Esophagus (tissue), 2 donors: Measurements from ENCODE around the gene NOTCH1. TPM values are rescaled to one million over a fixed set of nuclear protein-coding genes. Genes with fewer than 3 reads are reported as not detected.

Experiments used
- H3K27ac ChIP-seq, 2 donors: one replicate each; pipeline ENCODE4 v1.5.1; 2013; ENCODE audit warnings: low read depth in 2 of 2, mild to moderate bottlenecking in 2 of 2, inconsistent platforms in 1 of 2, low read length in 1 of 2, moderate library complexity in 1 of 2
- H3K27me3 ChIP-seq, 2 donors: one replicate each; pipeline ENCODE4 v1.6.1; 2013; ENCODE audit warnings: low read length in 2 of 2, control low read depth in 1 of 2, mild to moderate bottlenecking in 1 of 2; ENCODE audit not compliant: insufficient read depth in 2 of 2, control insufficient read depth in 1 of 2
- H3K36me3 ChIP-seq, 2 donors: one replicate each; pipeline ENCODE4 v1.6.1; 2013; ENCODE audit warnings: low read length in 1 of 2; ENCODE audit not compliant: control insufficient read depth in 2 of 2, insufficient read depth in 2 of 2
- H3K4me1 ChIP-seq, 2 donors: one replicate each; pipeline ENCODE4 v1.6.1; 2013; ENCODE audit warnings: low read length in 1 of 2; ENCODE audit not compliant: control insufficient read depth in 2 of 2, insufficient read depth in 2 of 2
- H3K4me3 ChIP-seq, 2 donors: one replicate each; pipeline ENCODE4 v1.5.1; 2013; ENCODE audit warnings: low read length in 2 of 2, mild to moderate bottlenecking in 2 of 2, low read depth in 1 of 2, moderate library complexity in 1 of 2
- H3K9me3 ChIP-seq, 2 donors: one replicate each; pipeline ENCODE4 v1.6.1; 2013; ENCODE audit warnings: mild to moderate bottlenecking in 2 of 2, low read depth in 1 of 2, low read length in 1 of 2, moderate library complexity in 1 of 2; ENCODE audit not compliant: control insufficient read depth in 2 of 2, insufficient read depth in 1 of 2
- WGBS, 2 donors: extraction: QIAGEN DNeasy Blood & Tissue Kit; methylation state at CpG; one replicate each; pipeline ENCODE4 v1.1.7; 2013; 5-methylcytosine and 5-hydroxymethylcytosine counted together
- polyA plus RNA-seq, 2 donors: library from polyadenylated mRNA; stranded (reverse); fragments of 200-250 nt; gene quantifications; one replicate each; pipeline ENCODE4 v1.2.3, GENCODE V29; 2013
- donor health status: healthy with polysubstance abuse.
- donor health status: Bipolar disorder and iron deficiency.

The NOTCH1 gene
- polyA plus RNA-seq, 2 donors, result 9.6 to 19.8 TPM

DNA sequence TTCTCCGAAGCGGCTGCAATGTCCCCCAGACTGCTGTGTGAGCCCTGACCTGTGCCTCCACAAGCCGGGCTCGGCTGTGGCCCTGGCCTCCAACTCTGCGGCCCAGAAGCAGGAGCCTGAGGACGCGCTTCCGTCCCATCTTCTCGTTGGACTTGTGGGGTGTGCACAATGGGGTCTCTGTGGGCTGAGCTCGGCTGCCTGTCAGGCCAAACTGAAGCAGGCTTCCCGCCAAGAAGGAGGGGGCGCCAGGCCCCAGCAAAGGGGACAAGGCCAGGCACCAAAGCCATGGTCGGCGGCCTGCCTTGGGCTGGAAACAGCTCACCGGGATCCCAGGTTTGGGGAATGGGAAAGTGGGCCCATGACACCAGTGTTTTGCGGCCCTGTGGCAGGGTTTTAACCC is 4.1 kb downstream of the NOTCH1 start:
- Histone ChIP-seq H3K36me3 (peaks cover 3 to 33% of the 10 kb centered on the region in 2 donors), H3K4me1 (peaks cover 12 to 34% of the 10 kb centered on the region in 2 donors), H3K4me3 (no peak overlapping the region), H3K27ac (peak overlapping the region; percentile 46 to 50), H3K9me3 (no peaks in the 10 kb centered on the region), H3K27me3 (no peaks in the 10 kb centered on the region)
- 79 to 83% methylated on average over 16 of the region's 16 CpGs for WGBS, 2 donors

DNA sequence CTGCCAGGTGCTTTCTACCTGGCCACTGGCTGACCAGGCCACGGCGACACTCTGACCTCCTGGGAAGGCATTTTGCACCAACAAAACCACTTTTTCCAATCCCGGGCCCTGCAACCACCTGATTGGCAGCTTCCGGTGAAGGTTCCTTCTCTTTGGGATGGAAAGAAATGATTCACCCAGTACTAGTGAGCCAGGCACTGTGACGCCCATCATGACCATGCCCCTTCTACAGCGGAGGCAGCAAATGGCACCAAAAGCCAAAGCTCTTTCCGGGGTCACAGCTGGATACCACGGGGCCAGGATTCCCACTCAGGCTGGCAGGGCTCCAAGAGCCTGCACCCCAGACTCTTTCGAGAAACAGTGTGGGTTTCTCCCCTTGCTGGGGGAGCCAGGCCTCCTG is 4.7 kb downstream of the NOTCH1 start:
- H3K4me1 ChIP-seq, result peaks cover 11 to 34% of the 10 kb centered on the region in 2 donors
- WGBS, 2 donors, result 65 to 69% methylated on average over 9 of the region's 9 CpGs
- no peaks in the 10 kb centered on the region for H3K27me3 ChIP-seq
- H3K9me3 ChIP-seq, result no peaks in the 10 kb centered on the region
- peak overlapping the region; percentile 86 to 88 for H3K27ac ChIP-seq
- H3K36me3 ChIP-seq, result peaks cover 3 to 36% of the 10 kb centered on the region in 2 donors
- no peak overlapping the region for H3K4me3 ChIP-seq

DNA sequence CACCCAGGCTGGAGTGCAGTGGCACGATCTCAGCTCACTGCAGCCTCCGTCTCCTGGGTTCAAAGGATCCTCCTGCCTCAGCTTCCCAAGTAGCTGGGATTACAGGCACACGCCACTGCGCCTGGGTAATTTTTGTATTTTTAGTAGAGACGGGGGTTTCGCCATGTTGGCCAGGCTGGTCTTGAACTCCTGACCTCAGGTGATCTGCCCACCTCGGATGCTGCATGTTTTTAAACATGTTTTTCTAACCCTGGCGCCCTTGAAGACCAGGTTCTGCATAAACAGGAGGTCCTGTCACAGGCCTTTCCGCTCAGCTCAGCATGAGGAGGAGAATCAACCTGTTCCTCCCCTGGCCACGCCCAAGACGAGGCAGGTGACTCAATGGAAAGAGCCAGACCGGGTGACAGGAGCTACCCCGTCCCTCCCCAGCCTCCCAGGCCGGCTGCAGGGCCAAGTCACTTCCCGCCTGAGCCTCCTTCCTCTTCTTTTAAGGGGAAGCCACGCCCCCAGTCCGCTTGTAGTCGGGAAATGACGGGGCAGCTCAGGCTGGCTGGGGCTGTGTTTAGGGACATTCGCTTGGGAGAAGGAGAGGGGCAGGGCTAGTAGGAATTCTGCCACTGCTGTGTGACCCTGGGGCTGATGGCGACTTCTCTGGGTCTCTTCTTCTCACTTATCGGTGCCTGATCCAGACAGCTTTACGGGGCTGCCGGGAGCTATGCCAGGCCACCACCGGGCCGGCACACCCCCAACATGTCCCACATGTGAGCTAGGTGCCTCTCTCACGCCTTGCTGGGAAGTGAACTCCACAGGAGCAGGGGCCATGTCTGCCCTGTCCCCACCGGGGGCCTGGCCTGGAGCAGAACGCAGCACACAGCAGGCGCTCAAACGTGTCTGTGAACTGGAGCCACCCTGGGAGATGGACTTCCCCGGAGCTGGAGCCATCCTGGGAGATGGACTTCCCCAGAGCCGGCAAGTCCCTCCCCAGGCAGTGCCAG is 6.1 kb downstream of the NOTCH1 start:
- peaks cover 3 to 36% of the 10 kb centered on the region in 2 donors for H3K36me3 ChIP-seq

DNA sequence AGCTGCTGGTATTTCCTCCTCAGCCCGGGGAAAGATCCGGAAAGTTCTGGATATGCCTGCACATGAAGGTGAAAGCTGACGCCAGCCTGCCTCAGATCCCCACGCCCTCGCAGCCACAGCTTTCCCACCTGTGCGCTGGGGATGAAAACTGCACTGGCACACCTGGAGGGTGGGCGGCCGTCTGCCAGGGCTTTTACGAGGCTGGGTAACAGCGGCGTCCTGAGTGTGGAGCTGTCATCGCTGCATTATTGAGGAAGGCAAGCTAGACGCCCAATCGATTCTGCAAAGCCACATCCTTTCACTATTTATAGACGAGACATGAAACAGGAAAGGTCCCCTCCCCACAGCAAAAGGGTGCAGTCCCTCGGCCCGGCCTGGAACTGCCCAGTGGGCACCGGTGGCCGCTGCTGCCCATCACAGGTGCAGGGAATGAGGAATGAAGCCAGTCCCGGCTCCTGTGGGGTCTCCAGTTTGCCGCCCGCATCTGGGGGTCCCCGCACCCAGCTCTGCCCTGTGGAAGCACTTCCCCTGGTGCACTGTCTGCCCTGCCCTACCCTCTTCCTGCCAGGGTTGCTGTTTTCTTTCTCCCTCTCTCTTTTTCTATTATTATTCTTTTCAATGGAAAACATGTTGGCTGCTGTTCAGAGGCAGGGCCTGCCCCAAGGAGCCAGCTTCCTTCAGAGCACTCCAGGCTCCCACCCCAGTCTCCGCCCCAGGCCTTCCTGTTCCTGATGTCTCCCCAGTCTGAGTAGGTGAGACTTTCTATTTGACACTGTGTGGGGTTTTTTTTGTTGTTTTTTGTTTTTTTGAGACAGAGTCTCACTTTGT is 7.0 kb downstream of the NOTCH1 start:
- Histone ChIP-seq H3K4me1 (peaks cover 8 to 36% of the 10 kb centered on the region in 2 donors), H3K27ac (peak overlapping the region; percentile 86 to 88), H3K4me3 (peak overlapping the region in 1 of 2 donors; percentile 1), H3K36me3 (peaks cover 3 to 35% of the 10 kb centered on the region in 2 donors), H3K27me3 (no peaks in the 10 kb centered on the region), H3K9me3 (no peaks in the 10 kb centered on the region)
- WGBS, 2 donors, result 55 to 62% methylated on average over 24 of the region's 24 CpGs

More for the DNA sequence above, 6.1 kb downstream of the NOTCH1 start:
- Histone ChIP-seq H3K27ac (peak overlapping the region; percentile 86 to 88), H3K4me3 (peak overlapping the region in 1 of 2 donors; percentile 16), H3K4me1 (peaks cover 11 to 34% of the 10 kb centered on the region in 2 donors), H3K27me3 (no peaks in the 10 kb centered on the region), H3K9me3 (no peaks in the 10 kb centered on the region)
- 44 to 53% methylated on average over 32 to 33 of the region's 33 CpGs for WGBS, 2 donors

DNA sequence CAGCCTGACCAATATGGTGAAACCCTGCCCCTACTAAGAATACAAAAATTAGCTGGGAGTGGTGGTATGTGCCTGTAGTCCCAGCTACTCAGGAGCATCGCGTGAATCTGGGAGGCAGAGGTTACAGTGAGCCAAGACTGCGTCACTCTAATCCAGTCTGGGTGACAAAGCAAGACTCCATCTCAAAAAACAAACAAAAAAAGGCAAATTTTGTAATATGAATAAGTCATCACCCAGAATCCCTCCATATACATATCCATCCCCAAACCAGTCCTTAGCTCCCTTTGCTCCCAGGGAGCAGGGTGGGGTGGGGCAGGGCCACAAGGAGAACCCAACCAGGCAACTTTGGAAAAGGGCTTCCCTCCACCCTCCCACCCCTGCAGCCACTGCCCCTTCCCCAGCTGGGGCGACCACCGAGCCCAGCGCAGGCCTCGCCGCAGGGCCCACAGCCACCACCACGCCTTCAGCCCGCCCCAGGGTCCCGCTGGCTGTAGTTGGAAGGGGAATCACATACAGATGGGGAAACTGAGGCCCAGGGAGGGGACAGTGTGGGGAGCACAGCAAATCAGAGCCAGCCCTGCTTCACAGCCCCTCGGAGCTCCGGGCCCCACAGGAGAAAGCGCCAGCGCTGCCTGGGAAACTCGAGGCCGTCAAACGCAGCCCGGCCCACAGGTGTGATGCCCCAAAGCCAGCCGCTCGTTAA is 7.8 kb downstream of the NOTCH1 start:
- Histone ChIP-seq H3K9me3 (no peaks in the 10 kb centered on the region), H3K27ac (peak overlapping the region; percentile 86 to 88), H3K4me1 (peaks cover 12 to 37% of the 10 kb centered on the region in 2 donors), H3K4me3 (peak overlapping the region in 1 of 2 donors; percentile 1), H3K27me3 (no peaks in the 10 kb centered on the region), H3K36me3 (peaks cover 3 to 29% of the 10 kb centered on the region in 2 donors)
- 74 to 75% methylated on average over 21 of the region's 21 CpGs for WGBS, 2 donors

DNA sequence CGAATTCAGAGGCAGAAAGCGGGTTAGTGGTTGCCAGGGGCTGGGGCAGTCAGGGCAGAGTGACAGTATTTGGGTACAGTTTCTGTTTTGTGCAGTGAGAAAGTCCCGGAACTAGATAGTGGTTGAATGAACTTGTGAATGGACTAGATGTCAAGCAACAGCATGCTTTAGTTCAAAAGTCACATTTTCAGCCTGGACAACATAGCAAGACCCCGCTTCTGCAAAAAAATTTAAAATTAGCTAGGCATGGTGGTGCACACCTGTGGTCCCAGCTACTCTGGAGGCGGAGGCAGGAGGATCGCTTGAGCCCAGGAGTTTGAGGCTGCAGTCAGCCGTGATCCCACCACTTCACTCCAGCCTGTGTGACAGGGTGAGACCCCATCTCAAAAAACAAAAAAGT is 8.4 kb downstream of the NOTCH1 start:
- Histone ChIP-seq H3K27ac (no peak overlapping the region), H3K36me3 (peaks cover 3 to 25% of the 10 kb centered on the region in 2 donors), H3K4me1 (peaks cover 18 to 43% of the 10 kb centered on the region in 2 donors)

DNA sequence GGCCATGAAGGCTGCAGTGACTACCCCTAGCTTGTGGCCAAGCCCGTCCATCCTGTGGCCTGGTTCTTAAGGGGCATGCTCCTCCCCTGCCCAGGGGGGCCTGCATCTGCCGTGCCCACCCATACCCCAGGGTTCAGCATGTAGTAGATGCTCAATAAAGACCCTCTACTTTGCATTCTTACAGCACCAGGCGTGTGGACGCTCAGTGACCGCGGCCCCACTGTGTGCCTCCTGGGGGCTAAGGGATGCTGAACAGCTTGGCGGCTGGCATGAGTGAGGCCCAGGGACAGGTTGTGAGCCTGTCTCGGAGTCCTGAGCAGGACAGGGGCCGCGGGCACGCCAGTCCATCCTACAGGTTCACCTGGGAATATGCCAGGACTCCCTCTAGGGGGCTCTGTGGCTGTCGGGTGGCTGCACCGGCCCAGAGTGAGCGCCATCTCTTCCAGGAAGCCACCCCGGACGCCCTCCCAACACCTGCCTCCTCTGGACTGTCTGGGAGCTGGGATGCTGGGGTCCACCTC is 9.1 kb downstream of the NOTCH1 start:
- H3K4me1 ChIP-seq, result peaks cover 18 to 49% of the 10 kb centered on the region in 2 donors
- H3K9me3 ChIP-seq, result no peaks in the 10 kb centered on the region
- no peaks in the 10 kb centered on the region for H3K27me3 ChIP-seq
- WGBS, 2 donors, result 88 to 91% methylated on average over 16 of the region's 16 CpGs
- peaks cover 3 to 24% of the 10 kb centered on the region in 2 donors for H3K36me3 ChIP-seq
- no peak overlapping the region for H3K4me3 ChIP-seq
- H3K27ac ChIP-seq, result no peak overlapping the region

More for the DNA sequence above, 8.4 kb downstream of the NOTCH1 start:
- Histone ChIP-seq H3K27me3 (no peaks in the 10 kb centered on the region), H3K9me3 (no peaks in the 10 kb centered on the region), H3K4me3 (no peak overlapping the region)
- WGBS, 2 donors, result 93 to 94% methylated on average over 7 of the region's 7 CpGs

DNA sequence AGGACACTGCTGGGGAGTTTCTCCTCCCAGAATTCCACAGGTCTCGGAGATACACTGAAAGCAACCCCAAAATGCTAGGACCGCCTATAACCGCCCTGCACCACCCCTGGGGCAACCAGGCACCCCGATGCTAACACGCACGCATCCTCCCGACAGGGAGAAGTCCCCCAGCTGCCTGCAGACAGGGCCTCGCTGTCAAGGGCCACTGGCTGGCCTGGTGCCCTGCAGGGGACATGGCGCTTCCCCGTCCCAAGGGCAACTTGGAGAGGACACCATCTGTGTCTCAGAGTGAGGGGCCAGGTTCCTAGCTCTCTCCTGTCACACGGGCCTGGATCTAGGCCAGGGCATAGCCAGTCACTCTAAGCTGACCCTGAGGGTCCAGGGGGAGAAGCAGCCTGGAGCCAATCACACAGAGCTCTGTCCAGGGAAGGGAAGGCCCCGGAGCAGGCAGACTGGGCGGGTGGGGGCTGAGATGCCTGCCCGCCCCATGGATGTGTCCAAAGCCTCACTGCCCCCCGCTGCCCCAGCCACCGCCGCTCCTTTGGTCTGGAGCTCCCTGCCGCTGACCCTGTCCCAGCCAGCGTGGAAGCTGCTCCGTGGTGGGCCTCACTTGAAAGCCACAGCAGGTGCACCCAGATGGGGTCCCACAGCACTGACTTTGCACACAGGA is 9.7 kb downstream of the NOTCH1 start:
- WGBS, 2 donors, result 87 to 90% methylated on average over 20 of the region's 20 CpGs
- Histone ChIP-seq H3K27me3 (no peaks in the 10 kb centered on the region), H3K4me1 (peaks cover 18 to 49% of the 10 kb centered on the region in 2 donors), H3K4me3 (no peak overlapping the region), H3K9me3 (no peaks in the 10 kb centered on the region), H3K27ac (no peak overlapping the region), H3K36me3 (peaks cover 3 to 21% of the 10 kb centered on the region in 2 donors)
